D721Med (cell line): ENCODE measurements around the gene MVB12B.

Experiments used
- DNase-seq: peaks from one replicate; pipeline ENCODE4 v3.0.0; 2011; ENCODE audit warnings: low spot score; ENCODE audit not compliant: insufficient read length
- FAIRE-seq: peaks from 2 replicates; lab custom pipeline; 2011; peaks lifted over from hg19 to GRCh38; lab: Jason Lieb, UNC
- TF ChIP-seq, protein P1 (sequence below): IDR thresholded peaks from 2 replicates; pipeline ENCODE4 v1.5.1; 2012; ENCODE audit warnings: mild to moderate bottlenecking, control low read depth; ENCODE audit not compliant: insufficient read depth; ENCODE audit errors: missing control alignments

The MVB12B gene

GRCh38 chr9:126454795-126455194 is 128.2 kb downstream of the MVB12B start:
- DNase-seq (no peak), FAIRE-seq (no peak)
- TF ChIP-seq, protein P1, sequence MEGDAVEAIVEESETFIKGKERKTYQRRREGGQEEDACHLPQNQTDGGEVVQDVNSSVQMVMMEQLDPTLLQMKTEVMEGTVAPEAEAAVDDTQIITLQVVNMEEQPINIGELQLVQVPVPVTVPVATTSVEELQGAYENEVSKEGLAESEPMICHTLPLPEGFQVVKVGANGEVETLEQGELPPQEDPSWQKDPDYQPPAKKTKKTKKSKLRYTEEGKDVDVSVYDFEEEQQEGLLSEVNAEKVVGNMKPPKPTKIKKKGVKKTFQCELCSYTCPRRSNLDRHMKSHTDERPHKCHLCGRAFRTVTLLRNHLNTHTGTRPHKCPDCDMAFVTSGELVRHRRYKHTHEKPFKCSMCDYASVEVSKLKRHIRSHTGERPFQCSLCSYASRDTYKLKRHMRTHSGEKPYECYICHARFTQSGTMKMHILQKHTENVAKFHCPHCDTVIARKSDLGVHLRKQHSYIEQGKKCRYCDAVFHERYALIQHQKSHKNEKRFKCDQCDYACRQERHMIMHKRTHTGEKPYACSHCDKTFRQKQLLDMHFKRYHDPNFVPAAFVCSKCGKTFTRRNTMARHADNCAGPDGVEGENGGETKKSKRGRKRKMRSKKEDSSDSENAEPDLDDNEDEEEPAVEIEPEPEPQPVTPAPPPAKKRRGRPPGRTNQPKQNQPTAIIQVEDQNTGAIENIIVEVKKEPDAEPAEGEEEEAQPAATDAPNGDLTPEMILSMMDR: no peak

DNA sequence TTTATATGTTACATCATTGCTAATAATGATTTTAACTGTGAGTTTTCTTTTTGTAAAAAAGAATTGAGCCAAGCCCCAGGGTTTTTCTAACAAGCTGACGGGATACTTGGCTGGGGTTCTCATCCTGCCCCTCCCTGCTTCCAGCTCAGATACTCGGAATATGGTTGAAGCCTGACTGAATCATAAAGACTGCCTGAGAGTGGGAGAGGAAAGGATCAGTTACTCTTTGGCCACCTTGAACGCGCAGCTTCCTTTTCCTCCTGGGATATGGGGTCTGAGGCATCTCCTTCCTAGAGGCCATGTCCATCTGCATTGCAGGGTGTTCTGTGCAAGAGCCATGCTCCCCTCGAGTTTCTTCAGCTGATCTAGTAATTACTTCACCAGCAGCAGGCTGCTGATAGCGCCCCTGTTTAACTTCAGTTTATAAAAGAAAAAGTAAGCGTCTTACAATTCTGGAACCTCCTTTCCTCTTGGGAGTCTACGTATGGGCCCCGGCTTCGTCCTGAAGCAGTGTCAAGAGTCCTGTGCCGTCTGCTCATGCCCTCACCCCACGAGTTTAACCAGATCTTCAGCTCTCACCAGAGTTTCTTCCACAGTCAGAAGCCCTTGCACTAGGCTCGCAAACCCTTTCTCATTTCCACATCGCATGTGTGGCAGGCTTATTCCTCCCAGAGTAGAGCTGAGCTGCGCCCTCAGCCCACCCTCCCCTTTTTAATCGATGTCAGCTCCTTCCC is 130.0 kb downstream of the MVB12B start:
- DNase-seq (no peak), FAIRE-seq (no peak)
- TF ChIP-seq, protein P1: no peak

GRCh38 chr9:126457175-126457547 is 130.5 kb downstream of the MVB12B start:
- no peak for FAIRE-seq
- no peak for DNase-seq
- TF ChIP-seq, protein P1: no peak

- FAIRE-seq (no peak), DNase-seq (no peak)
- TF ChIP-seq, protein P1: no peak
These were observed 131.3 kb downstream of the MVB12B start for GRCh38 chr9:126457890-126458289.

GRCh38 chr9:126459126-126459525 is 132.5 kb downstream of the MVB12B start:
- TF ChIP-seq, protein P1: no peak
- DNase-seq (no peak), FAIRE-seq (no peak)

GRCh38 chr9:126459546-126459945 is 132.9 kb downstream of the MVB12B start:
- TF ChIP-seq, protein P1: no peak
- FAIRE-seq (no peak), DNase-seq (no peak)
